Neural cell (in vitro differentiated cells): Measurements from ENCODE around the gene KCNA3. TPM values are rescaled to one million over a fixed set of nuclear protein-coding genes. Genes with fewer than 3 reads are reported as not detected.

ENCODE experiments used
- H2AFZ ChIP-seq: fragments of 200-600, 300-800 bp; sonication (generic), shearing (Covaris generic); 2 replicates; pipeline ENCODE4 v1.6.0; 2014; ENCODE audit warnings: low read depth, mild to moderate bottlenecking, antibody characterized with exemption, low read length, moderate library complexity
- H3F3A ChIP-seq: fragments of 200-600 bp; shearing (Covaris generic); 2 replicates; pipeline ENCODE4 v1.6.1; 2016; ENCODE audit warnings: mild to moderate bottlenecking, moderate library complexity, mixed read lengths, antibody characterized with exemption, low read length; ENCODE audit not compliant: insufficient read depth, poor library complexity, severe bottlenecking
- H3K27ac ChIP-seq: fragments of 200-600, 300-800 bp; sonication (generic), shearing (Covaris generic); 2 replicates; pipeline ENCODE4 v1.5.1; 2014; ENCODE audit warnings: mild to moderate bottlenecking, low read length, moderate library complexity
- H3K27me3 ChIP-seq: fragments of 300-800, 200-600 bp; sonication (generic), shearing (Covaris generic); 2 replicates; pipeline ENCODE4 v1.6.0; 2014; ENCODE audit warnings: mild to moderate bottlenecking, low read depth, low read length, moderate library complexity; ENCODE audit not compliant: insufficient read depth
- H3K36me3 ChIP-seq: fragments of 300-800, 200-600 bp; sonication (generic), shearing (Covaris generic); 2 replicates; pipeline ENCODE4 v1.5.1; 2014; ENCODE audit warnings: mild to moderate bottlenecking, antibody characterized with exemption, low read length, moderate library complexity; ENCODE audit not compliant: insufficient read depth
- H3K4me2 ChIP-seq: fragments of 300-800, 200-600 bp; sonication (generic), shearing (Covaris generic); 2 replicates; pipeline ENCODE4 v1.6.0; 2014; ENCODE audit warnings: mild to moderate bottlenecking, low read length
- H3K4me3 ChIP-seq: fragments of 300-800, 200-600 bp; sonication (generic), shearing (Covaris generic); 2 replicates; pipeline ENCODE4 v1.5.1; 2014; ENCODE audit warnings: mild to moderate bottlenecking, low read length, moderate library complexity
- H3K79me2 ChIP-seq: fragments of 200-600 bp; shearing (Covaris generic); replicated peaks from 2 replicates; pipeline ENCODE4 v1.6.0; 2014; ENCODE audit warnings: mild to moderate bottlenecking, low read length, moderate library complexity; ENCODE audit not compliant: insufficient read depth
- H3K9ac ChIP-seq: fragments of 300-800, 200-600 bp; sonication (generic), shearing (Covaris generic); 2 replicates; pipeline ENCODE4 v1.6.1; 2016; ENCODE audit warnings: mild to moderate bottlenecking, low read length, mixed read lengths
- H3K9me2 ChIP-seq: fragments of 200-600 bp; shearing (Covaris generic); 2 replicates; pipeline ENCODE4 v1.6.1; 2016; ENCODE audit warnings: mild to moderate bottlenecking, low read length, mixed read lengths; ENCODE audit not compliant: insufficient read depth
- H3K9me3 ChIP-seq: fragments of 200-600, 300-800 bp; sonication (generic), shearing (Covaris generic); 2 replicates; pipeline ENCODE4 v1.6.1; 2016; ENCODE audit warnings: mild to moderate bottlenecking, mixed run types, low read length, moderate library complexity, mixed read lengths
- H4K20me1 ChIP-seq: fragments of 200-600 bp; shearing (Covaris generic); 2 replicates; pipeline ENCODE4 v1.6.1; 2016; ENCODE audit warnings: mild to moderate bottlenecking, mixed run types; ENCODE audit not compliant: insufficient read depth
- EP300 ChIP-seq: fragments of 450-650 bp; conservative IDR thresholded peaks from 2 replicates; pipeline ENCODE4 v1.6.1; 2014; ENCODE audit warnings: antibody characterized with exemption, mild to moderate bottlenecking, moderate library complexity; ENCODE audit not compliant: poor library complexity, severe bottlenecking
- EZH2 ChIP-seq: fragments of 200-600, 300-800 bp; shearing (Covaris generic), sonication (generic); IDR thresholded peaks from 2 replicates; pipeline ENCODE4 v1.6.1; 2014; ENCODE audit warnings: antibody characterized with exemption, low read length, borderline replicate concordance, mild to moderate bottlenecking; ENCODE audit not compliant: insufficient read depth, poor library complexity, severe bottlenecking
- MXI1 ChIP-seq: fragments of 450-650 bp; conservative IDR thresholded peaks from 2 replicates; pipeline ENCODE4 v1.6.1; 2014; ENCODE audit warnings: antibody characterized with exemption, mild to moderate bottlenecking; ENCODE audit not compliant: poor library complexity, severe bottlenecking
- POLR2AphosphoS5 ChIP-seq: IDR thresholded peaks from 2 replicates; pipeline ENCODE4 v1.6.1; 2012
- RAD21 ChIP-seq: fragments of 450-650 bp; conservative IDR thresholded peaks from 2 replicates; pipeline ENCODE4 v1.6.1; 2014; ENCODE audit warnings: antibody characterized with exemption, mild to moderate bottlenecking, moderate library complexity
- SMC3 ChIP-seq: fragments of 450-650 bp; conservative IDR thresholded peaks from 2 replicates; pipeline ENCODE4 v1.6.1; 2014; ENCODE audit warnings: antibody characterized with exemption, mild to moderate bottlenecking, moderate library complexity; ENCODE audit not compliant: poor library complexity
- polyA plus RNA-seq: library from polyadenylated mRNA; depleted of rRNA; stranded (reverse); fragments of >200 nt; gene quantifications from 2 replicates; pipeline ENCODE4 v1.2.3, GENCODE V29; 2014
- TF ChIP-seq, protein P1 (sequence below): IDR thresholded peaks from 2 replicates; pipeline ENCODE4 v1.6.1; 2012; ENCODE audit warnings: borderline replicate concordance
- TF ChIP-seq, protein P2 (sequence below): fragments of 450-650 bp; IDR thresholded peaks from 2 replicates; pipeline ENCODE4 v1.5.1; 2014; ENCODE audit warnings: antibody characterized with exemption, mild to moderate bottlenecking, moderate library complexity; ENCODE audit not compliant: poor library complexity, severe bottlenecking

Gene KCNA3
- polyA plus RNA-seq, 1 donor from 2014 or later, result 5.6 TPM

DNA sequence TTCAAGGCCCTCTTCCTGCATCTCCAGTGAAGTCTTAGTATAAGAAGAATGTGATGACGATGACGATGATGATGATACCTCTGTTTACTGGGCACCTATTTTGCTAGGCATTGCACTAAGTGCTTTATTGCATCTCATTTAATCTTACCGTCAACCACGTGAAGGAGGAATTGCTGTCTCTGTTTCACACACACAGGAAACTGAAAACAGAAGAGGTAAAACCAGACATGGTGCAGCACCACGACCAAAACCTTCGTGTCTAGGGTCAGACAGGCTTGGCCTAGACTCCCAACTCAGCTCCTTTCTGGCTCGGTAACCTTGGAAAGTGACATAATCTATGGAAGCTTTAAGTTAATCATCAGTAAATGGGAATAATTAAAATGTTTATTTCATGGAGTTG is 47.9 kb downstream of the KCNA3 start:
- Histone ChIP-seq H3K4me3 (no peak overlapping the region), H4K20me1 (no peaks in the 10 kb centered on the region), H3K4me2 (no peak overlapping the region), H2AFZ (no peak overlapping the region), H3K27ac (no peak overlapping the region), H3K27me3 (peaks cover 7% of the 10 kb centered on the region), H3K79me2 (no peaks in the 10 kb centered on the region), H3K9me3 (no peaks in the 10 kb centered on the region), H3K36me3 (no peaks in the 10 kb centered on the region), H3F3A (no peaks in the 10 kb centered on the region), H3K9ac (no peak overlapping the region), H3K9me2 (no peaks in the 10 kb centered on the region)
- no peak for TF ChIP-seq MXI1
- TF ChIP-seq SMC3, result no peak
- TF ChIP-seq EP300, result no peak
- TF ChIP-seq, protein P1, sequence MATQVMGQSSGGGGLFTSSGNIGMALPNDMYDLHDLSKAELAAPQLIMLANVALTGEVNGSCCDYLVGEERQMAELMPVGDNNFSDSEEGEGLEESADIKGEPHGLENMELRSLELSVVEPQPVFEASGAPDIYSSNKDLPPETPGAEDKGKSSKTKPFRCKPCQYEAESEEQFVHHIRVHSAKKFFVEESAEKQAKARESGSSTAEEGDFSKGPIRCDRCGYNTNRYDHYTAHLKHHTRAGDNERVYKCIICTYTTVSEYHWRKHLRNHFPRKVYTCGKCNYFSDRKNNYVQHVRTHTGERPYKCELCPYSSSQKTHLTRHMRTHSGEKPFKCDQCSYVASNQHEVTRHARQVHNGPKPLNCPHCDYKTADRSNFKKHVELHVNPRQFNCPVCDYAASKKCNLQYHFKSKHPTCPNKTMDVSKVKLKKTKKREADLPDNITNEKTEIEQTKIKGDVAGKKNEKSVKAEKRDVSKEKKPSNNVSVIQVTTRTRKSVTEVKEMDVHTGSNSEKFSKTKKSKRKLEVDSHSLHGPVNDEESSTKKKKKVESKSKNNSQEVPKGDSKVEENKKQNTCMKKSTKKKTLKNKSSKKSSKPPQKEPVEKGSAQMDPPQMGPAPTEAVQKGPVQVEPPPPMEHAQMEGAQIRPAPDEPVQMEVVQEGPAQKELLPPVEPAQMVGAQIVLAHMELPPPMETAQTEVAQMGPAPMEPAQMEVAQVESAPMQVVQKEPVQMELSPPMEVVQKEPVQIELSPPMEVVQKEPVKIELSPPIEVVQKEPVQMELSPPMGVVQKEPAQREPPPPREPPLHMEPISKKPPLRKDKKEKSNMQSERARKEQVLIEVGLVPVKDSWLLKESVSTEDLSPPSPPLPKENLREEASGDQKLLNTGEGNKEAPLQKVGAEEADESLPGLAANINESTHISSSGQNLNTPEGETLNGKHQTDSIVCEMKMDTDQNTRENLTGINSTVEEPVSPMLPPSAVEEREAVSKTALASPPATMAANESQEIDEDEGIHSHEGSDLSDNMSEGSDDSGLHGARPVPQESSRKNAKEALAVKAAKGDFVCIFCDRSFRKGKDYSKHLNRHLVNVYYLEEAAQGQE, result no peak
- no peak for TF ChIP-seq POLR2AphosphoS5
- no peak for TF ChIP-seq EZH2
- TF ChIP-seq RAD21, result no peak
- TF ChIP-seq, protein P2, sequence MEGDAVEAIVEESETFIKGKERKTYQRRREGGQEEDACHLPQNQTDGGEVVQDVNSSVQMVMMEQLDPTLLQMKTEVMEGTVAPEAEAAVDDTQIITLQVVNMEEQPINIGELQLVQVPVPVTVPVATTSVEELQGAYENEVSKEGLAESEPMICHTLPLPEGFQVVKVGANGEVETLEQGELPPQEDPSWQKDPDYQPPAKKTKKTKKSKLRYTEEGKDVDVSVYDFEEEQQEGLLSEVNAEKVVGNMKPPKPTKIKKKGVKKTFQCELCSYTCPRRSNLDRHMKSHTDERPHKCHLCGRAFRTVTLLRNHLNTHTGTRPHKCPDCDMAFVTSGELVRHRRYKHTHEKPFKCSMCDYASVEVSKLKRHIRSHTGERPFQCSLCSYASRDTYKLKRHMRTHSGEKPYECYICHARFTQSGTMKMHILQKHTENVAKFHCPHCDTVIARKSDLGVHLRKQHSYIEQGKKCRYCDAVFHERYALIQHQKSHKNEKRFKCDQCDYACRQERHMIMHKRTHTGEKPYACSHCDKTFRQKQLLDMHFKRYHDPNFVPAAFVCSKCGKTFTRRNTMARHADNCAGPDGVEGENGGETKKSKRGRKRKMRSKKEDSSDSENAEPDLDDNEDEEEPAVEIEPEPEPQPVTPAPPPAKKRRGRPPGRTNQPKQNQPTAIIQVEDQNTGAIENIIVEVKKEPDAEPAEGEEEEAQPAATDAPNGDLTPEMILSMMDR, result no peak

Other genes with a start within 250 kb of the KCNA3 start
- gene PROK1, start 223.8 kb downstream of the KCNA3 start, polyA plus RNA-seq, result 0.54 and 1.5 TPM in 2 replicates
- gene KCNA10, start 155.8 kb downstream of the KCNA3 start, polyA plus RNA-seq, result not detected in 2 replicates
- gene KCNA2, start 68.6 kb downstream of the KCNA3 start, polyA plus RNA-seq, result 3.4 and 4.0 TPM in 2 replicates
- not detected in 2 replicates for gene CD53, start 198.2 kb upstream of the KCNA3 start, polyA plus RNA-seq